Measurements from ENCODE around the gene OAT. TPM values are rescaled to one million over a fixed set of nuclear protein-coding genes. Genes with fewer than 3 reads are reported as not detected.

OAT gene
- total and polyA plus RNA-seq, 2 donors (not counting 3 experiments of a cell fraction or from before 2014, with no cell fraction given), result 69.9 to 90.8 TPM

DNA sequence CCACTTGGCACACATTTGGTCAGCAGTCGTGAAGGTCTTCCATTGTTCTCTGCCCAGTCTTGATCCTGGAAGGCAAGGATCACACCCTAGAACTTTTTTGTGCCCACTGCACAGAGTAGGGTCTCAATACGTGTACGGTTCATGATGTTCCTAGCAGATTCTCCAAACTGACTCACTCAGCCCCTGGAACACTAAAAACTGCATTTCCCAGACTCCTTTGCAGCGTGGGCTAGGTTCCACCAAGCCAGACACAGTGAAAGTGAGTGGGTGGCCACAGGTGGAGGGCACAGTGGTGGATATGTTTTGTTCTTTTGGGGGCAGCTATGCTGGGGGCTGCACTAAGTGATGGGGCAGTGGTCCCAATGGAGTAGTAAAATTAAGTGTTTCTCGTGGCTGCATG, 41.4 kb upstream of the OAT start:
- no TSS peak for BruUV-seq (replicated peaks)
- POLR2A ChIA-PET, result no interaction called here
- intact Hi-C loops (cut with micrococcal nuclease) (no loop called here), dilution Hi-C loops (cut with MboI; ENCODE audit: extremely low pct_ligation_motif_present, low sequenced_read_pairs) (no loop called here)
- Histone ChIP-seq H3K9me3 (replicated peaks; ENCODE audit: control insufficient read depth, insufficient read depth, low read length) (no peaks in the 10 kb centered on the region), H3K4me1 (ENCODE audit: control insufficient read depth, extremely low read depth, insufficient read depth, low read length) (no peaks in the 10 kb centered on the region), H3K36me3 (ENCODE audit: control insufficient read depth in 2 of 2, extremely low read depth in 1 of 2, insufficient read depth in 2 of 2, low read length in 2 of 2) (no peaks in the 10 kb centered on the region), H3K9me1 (replicated peaks; ENCODE audit: control insufficient read depth, extremely low read depth, insufficient read depth, low read length) (no peaks in the 10 kb centered on the region), H3K27ac (ENCODE audit: insufficient read depth, low read depth, low read length) (no peak overlapping the region), H3K79me2 (ENCODE audit: control insufficient read depth, insufficient read depth, low read length) (no peaks in the 10 kb centered on the region), H3K4me2 (ENCODE audit: insufficient read depth, low read length) (no peak overlapping the region), H3K9ac (replicated peaks; ENCODE audit: extremely low read depth, insufficient read depth, low read length) (no peak overlapping the region), H3K4me3 (replicated peaks in 1 of 3; ENCODE audit: insufficient read depth in 1 of 3, low read depth in 1 of 3, low read length in 3 of 3) (no peak overlapping the region), H4K20me1 (replicated peaks; ENCODE audit: control insufficient read depth, extremely low read depth, insufficient read depth, low read length) (no peaks in the 10 kb centered on the region), H3K27me3 (ENCODE audit: control insufficient read depth in 2 of 2, insufficient read depth in 2 of 2, low read length in 2 of 2) (peaks cover 8% of the 10 kb centered on the region in 2 experiments), H2AFZ (ENCODE audit: low read depth, low read length) (no peak overlapping the region)
- FAIRE-seq (no peak), DNase-seq (ENCODE audit: low read depth, low spot score) (no peak)
- CTCF ChIA-PET, result no interaction called here
- no peak for TF ChIP-seq GATA2 (IDR thresholded peaks at IDR 0.05; ENCODE audit: insufficient read depth, insufficient read length, low read depth, low read length)
- no peak for TF ChIP-seq CTCF (IDR thresholded peaks at IDR 0.05; ENCODE audit: extremely low read depth in 1 of 2, insufficient read depth in 1 of 2, low read depth in 1 of 2, low read length in 2 of 2)
- no peak for TF ChIP-seq MAX (IDR thresholded peaks at IDR 0.05; ENCODE audit: insufficient read depth, insufficient read length)
- TF ChIP-seq POLR2AphosphoS5 (IDR thresholded peaks at IDR 0.05; ENCODE audit: insufficient read depth, low read depth, low read length), result no peak
- no peak for TF ChIP-seq JUN (IDR thresholded peaks at IDR 0.05; ENCODE audit: borderline replicate concordance, insufficient read depth, insufficient read length, low read depth)
- TF ChIP-seq POLR2A (IDR thresholded peaks at IDR 0.05; ENCODE audit: low read depth, low read length), result no peak
- TF ChIP-seq EZH2 (IDR thresholded peaks at IDR 0.05; ENCODE audit: borderline replicate concordance, low read depth, low read length, severe bottlenecking), result no peak
- no peak for TF ChIP-seq MYC (IDR thresholded peaks at IDR 0.05; ENCODE audit: low read depth, low read length)
